ENCODE measurements around the gene TRIP12.

The TRIP12 gene

DNA sequence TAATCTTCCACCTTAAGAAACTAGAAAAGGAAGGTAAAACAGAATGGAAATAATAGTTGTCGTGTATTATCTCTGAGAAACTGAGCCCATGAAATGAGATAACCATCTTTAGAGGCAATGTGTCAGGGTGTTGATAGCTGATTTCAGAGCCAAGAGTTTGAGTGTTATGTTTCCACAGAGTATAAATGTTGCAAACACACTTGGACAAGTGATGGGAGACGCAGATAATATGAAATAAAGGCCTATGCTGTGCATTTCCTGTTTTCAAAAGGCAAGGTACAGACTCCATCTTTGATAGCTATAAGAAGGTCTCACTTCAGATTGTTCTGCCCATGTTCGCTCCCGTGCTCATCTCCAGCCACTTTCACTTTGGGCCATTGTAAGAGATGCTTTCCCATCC, 181.5 kb downstream of the TRIP12 start:
- no peaks in the 10 kb centered on the region for H3K9me2 ChIP-seq (replicated peaks; ENCODE audit: insufficient read depth, low read length)
- no peak overlapping the region for H3K4me3 ChIP-seq (ENCODE audit: insufficient read depth, low read length, poor library complexity, severe bottlenecking)
- no peaks in the 10 kb centered on the region for H4K20me1 ChIP-seq (ENCODE audit: low read depth, low read length)
- H3K36me3 ChIP-seq (ENCODE audit: low read length) = no peaks in the 10 kb centered on the region
- H3K27ac ChIP-seq (ENCODE audit: low read depth, low read length) = no peak overlapping the region
- TF ChIP-seq EZH2phosphoT487 (conservative IDR thresholded peaks at IDR 0.05; ENCODE audit: low read length) = no peak
- TF ChIP-seq, protein P1, sequence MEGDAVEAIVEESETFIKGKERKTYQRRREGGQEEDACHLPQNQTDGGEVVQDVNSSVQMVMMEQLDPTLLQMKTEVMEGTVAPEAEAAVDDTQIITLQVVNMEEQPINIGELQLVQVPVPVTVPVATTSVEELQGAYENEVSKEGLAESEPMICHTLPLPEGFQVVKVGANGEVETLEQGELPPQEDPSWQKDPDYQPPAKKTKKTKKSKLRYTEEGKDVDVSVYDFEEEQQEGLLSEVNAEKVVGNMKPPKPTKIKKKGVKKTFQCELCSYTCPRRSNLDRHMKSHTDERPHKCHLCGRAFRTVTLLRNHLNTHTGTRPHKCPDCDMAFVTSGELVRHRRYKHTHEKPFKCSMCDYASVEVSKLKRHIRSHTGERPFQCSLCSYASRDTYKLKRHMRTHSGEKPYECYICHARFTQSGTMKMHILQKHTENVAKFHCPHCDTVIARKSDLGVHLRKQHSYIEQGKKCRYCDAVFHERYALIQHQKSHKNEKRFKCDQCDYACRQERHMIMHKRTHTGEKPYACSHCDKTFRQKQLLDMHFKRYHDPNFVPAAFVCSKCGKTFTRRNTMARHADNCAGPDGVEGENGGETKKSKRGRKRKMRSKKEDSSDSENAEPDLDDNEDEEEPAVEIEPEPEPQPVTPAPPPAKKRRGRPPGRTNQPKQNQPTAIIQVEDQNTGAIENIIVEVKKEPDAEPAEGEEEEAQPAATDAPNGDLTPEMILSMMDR (IDR thresholded peaks at IDR 0.05; ENCODE audit: insufficient read depth, low read length, poor library complexity, severe bottlenecking) = no peak
- H3K4me2 ChIP-seq (ENCODE audit: low read depth, low read length, poor library complexity, severe bottlenecking) = no peak overlapping the region
- peaks cover 13% of the 10 kb centered on the region; the same call in 1 of the 2 replicates for H3K9me3 ChIP-seq (ENCODE audit: insufficient read depth, low read length)
- no peak overlapping the region for H2AFZ ChIP-seq (ENCODE audit: low read depth, low read length, severe bottlenecking)
- H3K79me2 ChIP-seq (ENCODE audit: insufficient read depth, low read length) = no peaks in the 10 kb centered on the region
- H3K27me3 ChIP-seq (ENCODE audit: low read length) = no peaks in the 10 kb centered on the region
- H3F3A ChIP-seq (ENCODE audit: insufficient read depth) = no peaks in the 10 kb centered on the region
- no peak overlapping the region for H3K9ac ChIP-seq (ENCODE audit: low read length)

DNA sequence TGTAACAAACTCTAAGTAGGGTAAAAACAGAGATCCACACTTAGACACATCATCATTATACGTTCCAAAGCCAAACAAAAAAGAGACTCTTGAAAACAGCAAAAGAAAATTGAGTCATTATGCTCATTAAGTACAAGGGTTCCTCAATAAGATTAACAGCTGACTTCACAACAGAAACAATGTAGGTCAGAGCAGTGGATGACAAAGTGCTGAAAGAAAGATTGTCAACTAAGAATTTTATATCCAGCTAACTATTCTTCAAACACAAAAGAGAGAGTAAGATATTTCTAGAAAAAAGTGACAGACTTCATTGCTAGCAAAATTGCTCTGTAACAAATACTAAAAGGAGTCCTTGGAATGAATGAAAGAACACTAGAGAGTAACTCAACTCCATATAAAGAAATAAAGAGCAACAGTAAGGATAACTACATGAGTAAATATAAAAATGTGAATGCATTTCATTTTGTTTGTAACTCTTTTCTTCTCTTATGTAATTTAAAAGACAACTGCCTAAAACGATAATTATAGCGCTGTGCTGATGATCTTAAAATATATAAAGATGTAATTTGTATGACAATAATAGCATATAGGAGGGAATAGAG, 183.7 kb downstream of the TRIP12 start:
- Histone ChIP-seq H3K27ac (ENCODE audit: low read depth, low read length) (no peak overlapping the region), H3K4me3 (ENCODE audit: insufficient read depth, low read length, poor library complexity, severe bottlenecking) (no peak overlapping the region), H3K9me2 (replicated peaks; ENCODE audit: insufficient read depth, low read length) (no peaks in the 10 kb centered on the region), H3K79me2 (ENCODE audit: insufficient read depth, low read length) (no peaks in the 10 kb centered on the region), H3F3A (ENCODE audit: insufficient read depth) (no peaks in the 10 kb centered on the region), H3K4me2 (ENCODE audit: low read depth, low read length, poor library complexity, severe bottlenecking) (no peak overlapping the region), H2AFZ (ENCODE audit: low read depth, low read length, severe bottlenecking) (no peak overlapping the region), H3K27me3 (ENCODE audit: low read length) (no peaks in the 10 kb centered on the region), H3K9me3 (ENCODE audit: insufficient read depth, low read length) (peaks cover 13% of the 10 kb centered on the region; the same call in 1 of the 2 replicates), H4K20me1 (ENCODE audit: low read depth, low read length) (no peaks in the 10 kb centered on the region), H3K9ac (ENCODE audit: low read length) (no peak overlapping the region), H3K36me3 (ENCODE audit: low read length) (no peaks in the 10 kb centered on the region)
- no peak for TF ChIP-seq EZH2phosphoT487 (conservative IDR thresholded peaks at IDR 0.05; ENCODE audit: low read length)
- TF ChIP-seq, protein P1 (IDR thresholded peaks at IDR 0.05; ENCODE audit: insufficient read depth, low read length, poor library complexity, severe bottlenecking) = no peak

DNA sequence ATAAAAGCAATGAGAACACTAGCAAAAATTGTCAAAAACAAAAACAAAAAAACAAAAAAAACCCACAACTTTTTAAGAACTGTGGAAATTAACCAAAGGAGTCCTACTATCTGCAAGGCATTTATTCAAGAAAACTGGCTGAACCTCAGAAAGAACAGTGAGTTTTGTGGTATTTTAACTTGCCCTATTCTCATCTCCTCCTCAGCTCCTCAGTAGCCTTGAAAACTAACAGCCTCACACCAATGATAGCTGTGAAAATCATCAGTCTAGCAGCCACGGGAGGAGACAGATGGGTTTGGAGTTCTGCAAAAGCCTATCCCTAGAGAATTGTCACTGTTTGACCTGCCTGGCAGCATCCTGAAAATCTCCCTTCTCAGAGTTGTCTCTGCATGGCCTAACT, 187.4 kb downstream of the TRIP12 start:
- H2AFZ ChIP-seq (ENCODE audit: low read depth, low read length, severe bottlenecking) = no peak overlapping the region
- no peaks in the 10 kb centered on the region for H3K27me3 ChIP-seq (ENCODE audit: low read length)
- no peak overlapping the region for H3K9ac ChIP-seq (ENCODE audit: low read length)
- H3K9me2 ChIP-seq (replicated peaks; ENCODE audit: insufficient read depth, low read length) = no peaks in the 10 kb centered on the region
- H3K27ac ChIP-seq (ENCODE audit: low read depth, low read length) = no peak overlapping the region
- no peaks in the 10 kb centered on the region for H4K20me1 ChIP-seq (ENCODE audit: low read depth, low read length)
- H3K79me2 ChIP-seq (ENCODE audit: insufficient read depth, low read length) = no peaks in the 10 kb centered on the region
- H3K4me2 ChIP-seq (ENCODE audit: low read depth, low read length, poor library complexity, severe bottlenecking) = no peak overlapping the region
- H3F3A ChIP-seq (ENCODE audit: insufficient read depth) = no peaks in the 10 kb centered on the region
- H3K9me3 ChIP-seq (ENCODE audit: insufficient read depth, low read length) = peaks cover 13% of the 10 kb centered on the region; the same call in 1 of the 2 replicates
- no peaks in the 10 kb centered on the region for H3K36me3 ChIP-seq (ENCODE audit: low read length)
- no peak for TF ChIP-seq EZH2phosphoT487 (conservative IDR thresholded peaks at IDR 0.05; ENCODE audit: low read length)
- TF ChIP-seq, protein P1 (IDR thresholded peaks at IDR 0.05; ENCODE audit: insufficient read depth, low read length, poor library complexity, severe bottlenecking) = no peak
- no peak overlapping the region for H3K4me3 ChIP-seq (ENCODE audit: insufficient read depth, low read length, poor library complexity, severe bottlenecking)
